ENCODE results near the gene RGL4.

DNA sequence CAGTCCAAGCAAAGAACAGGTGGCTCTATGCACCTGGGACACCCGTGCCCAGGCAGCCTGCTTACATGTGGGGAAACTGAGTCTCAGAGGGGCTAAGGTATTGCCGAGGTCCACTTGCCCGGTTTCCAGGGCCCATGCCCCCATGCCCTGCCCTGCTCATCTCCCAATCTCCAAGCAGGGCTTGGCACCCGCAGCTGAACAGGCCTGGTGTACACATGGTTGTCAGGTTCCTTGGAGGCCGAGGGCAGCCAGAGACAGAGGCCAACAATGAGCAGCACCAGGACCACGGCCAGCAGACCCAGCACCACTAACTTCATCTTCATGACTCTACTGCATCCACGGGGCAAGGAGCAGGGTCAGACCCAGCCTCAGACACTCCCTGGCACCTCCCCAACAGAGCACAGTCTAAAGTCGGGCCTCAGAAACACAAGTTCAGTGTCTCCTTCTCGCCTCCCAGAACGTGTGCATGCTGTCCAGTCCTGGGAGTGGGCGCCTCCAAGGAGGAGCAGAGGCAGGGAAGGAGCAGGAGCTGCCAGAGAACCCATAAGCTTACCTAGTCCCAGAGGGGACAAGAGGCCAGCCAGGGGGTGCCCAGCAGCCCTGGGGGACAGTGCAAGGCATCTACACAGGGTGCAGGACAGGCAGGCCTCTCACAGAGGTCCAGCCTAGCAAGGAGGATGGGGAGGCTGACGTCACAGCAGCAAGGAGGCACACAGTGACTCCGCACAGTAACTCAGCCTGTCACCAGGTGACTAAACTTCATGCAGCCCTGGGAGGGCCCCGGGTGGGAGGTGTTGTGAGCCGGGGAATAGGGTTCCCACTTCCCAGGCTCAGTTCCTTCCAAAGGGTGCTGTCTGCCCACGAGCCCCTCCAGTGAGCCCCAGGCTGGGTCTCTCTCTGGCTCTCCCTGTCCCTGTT, 20.2 kb upstream of the RGL4 start:
- TF ChIP-seq, protein P1, sequence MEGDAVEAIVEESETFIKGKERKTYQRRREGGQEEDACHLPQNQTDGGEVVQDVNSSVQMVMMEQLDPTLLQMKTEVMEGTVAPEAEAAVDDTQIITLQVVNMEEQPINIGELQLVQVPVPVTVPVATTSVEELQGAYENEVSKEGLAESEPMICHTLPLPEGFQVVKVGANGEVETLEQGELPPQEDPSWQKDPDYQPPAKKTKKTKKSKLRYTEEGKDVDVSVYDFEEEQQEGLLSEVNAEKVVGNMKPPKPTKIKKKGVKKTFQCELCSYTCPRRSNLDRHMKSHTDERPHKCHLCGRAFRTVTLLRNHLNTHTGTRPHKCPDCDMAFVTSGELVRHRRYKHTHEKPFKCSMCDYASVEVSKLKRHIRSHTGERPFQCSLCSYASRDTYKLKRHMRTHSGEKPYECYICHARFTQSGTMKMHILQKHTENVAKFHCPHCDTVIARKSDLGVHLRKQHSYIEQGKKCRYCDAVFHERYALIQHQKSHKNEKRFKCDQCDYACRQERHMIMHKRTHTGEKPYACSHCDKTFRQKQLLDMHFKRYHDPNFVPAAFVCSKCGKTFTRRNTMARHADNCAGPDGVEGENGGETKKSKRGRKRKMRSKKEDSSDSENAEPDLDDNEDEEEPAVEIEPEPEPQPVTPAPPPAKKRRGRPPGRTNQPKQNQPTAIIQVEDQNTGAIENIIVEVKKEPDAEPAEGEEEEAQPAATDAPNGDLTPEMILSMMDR (IDR thresholded peaks at IDR 0.05) = no peak
- TF ChIP-seq EZH2 (IDR thresholded peaks at IDR 0.05; ENCODE audit: borderline replicate concordance, insufficient read depth, low read depth, low read length, poor library complexity, severe bottlenecking) = no peak

Measured in B cell (primary cell).